ENCODE data around the gene SSR3. TPM values are rescaled to one million over a fixed set of nuclear protein-coding genes. Genes with fewer than 3 reads are reported as not detected.
A peak's percentile ranks its signal among the peaks of the same experiment; 100 is the strongest.

The SSR3 gene
- total RNA-seq, 1 experiment from 2014 or later, result 135 TPM

- peak; percentile 86 for DNase-seq (ENCODE audit: low spot score)
- in situ Hi-C loops (cut with HindIII; ENCODE audit: low sequenced_read_pairs), result no loop called here
These were observed 45.4 kb downstream of the SSR3 start for GRCh38 chr3:156509189-156510174.

GRCh38 chr3:156507285-156507684 lies 47.6 kb downstream of the SSR3 start:
- in situ Hi-C loops (cut with HindIII; ENCODE audit: low sequenced_read_pairs), result no loop called here
- no peak for DNase-seq (ENCODE audit: low spot score)

GRCh38 chr3:156498307-156498706 lies 56.6 kb downstream of the SSR3 start:
- DNase-seq (ENCODE audit: low spot score), result no peak
- in situ Hi-C loops (cut with HindIII; ENCODE audit: low sequenced_read_pairs), result no loop called here

GRCh38 chr3:156497326-156497725 lies 57.6 kb downstream of the SSR3 start:
- no peak for DNase-seq (ENCODE audit: low spot score)
- in situ Hi-C loops (cut with HindIII; ENCODE audit: low sequenced_read_pairs), result no loop called here

DNA sequence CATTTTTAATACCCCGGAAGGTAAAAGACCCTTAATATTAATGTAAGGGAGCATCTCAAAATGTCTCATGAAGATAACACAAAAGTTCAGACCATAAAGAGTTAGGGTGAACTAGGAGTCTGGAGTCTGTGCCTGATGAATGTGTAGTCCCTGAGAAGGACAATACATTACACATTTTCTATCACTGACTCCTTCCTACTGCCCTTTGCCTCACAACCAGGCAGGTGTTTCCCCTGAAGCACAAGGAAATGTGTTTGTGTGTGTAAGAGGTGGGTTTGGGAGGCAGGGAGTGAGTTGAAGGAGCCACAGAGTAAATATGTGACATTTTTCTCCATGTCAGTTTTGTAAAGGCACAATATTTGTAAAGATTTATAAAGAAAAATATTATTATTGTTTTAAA lies 59.1 kb downstream of the SSR3 start:
- no peak for DNase-seq (ENCODE audit: low spot score)
- in situ Hi-C loops (cut with HindIII; ENCODE audit: low sequenced_read_pairs), result no loop called here

GRCh38 chr3:156493887-156494286 lies 61.0 kb downstream of the SSR3 start:
- in situ Hi-C loops (cut with HindIII; ENCODE audit: low sequenced_read_pairs), result no loop called here
- no peak for DNase-seq (ENCODE audit: low spot score)

GRCh38 chr3:156492801-156493261 lies 62.1 kb downstream of the SSR3 start:
- in situ Hi-C loops (cut with HindIII; ENCODE audit: low sequenced_read_pairs), result no loop called here
- DNase-seq (ENCODE audit: low spot score), result no peak

DNA sequence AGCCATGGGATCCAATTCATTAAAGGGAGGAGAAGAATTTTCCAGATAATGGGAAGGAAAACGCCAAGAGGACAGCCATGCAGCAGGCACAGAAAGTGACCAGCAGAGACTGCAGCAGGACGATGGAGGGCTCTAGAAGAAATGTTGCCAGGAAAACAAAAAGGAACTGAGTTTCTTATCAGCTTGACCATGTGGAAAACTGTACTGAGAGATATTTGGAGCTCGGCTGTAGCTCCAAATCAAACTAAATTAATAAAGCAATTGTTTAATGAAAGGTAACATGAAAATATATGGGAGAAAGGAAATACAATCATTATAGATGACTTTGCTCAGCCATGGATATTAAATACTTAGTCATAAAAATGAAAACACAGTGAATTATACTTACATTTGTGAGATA lies 63.7 kb downstream of the SSR3 start:
- no peak for DNase-seq (ENCODE audit: low spot score)
- in situ Hi-C loops (cut with HindIII; ENCODE audit: low sequenced_read_pairs), result no loop called here

Other genes starting within 250 kb of the SSR3 start
- 26.5 and 33.1 TPM in 2 replicates for gene TIPARP, start 119.5 kb upstream of the SSR3 start, total RNA-seq (2014; rRNA removed; shearing (Covaris generic))

Measured in G401 (cell line).